ENCODE measurements around the gene GART. TPM values are rescaled to one million over a fixed set of nuclear protein-coding genes. Genes with fewer than 3 reads are reported as not detected.
A peak's percentile ranks its signal among the peaks of the same experiment; 100 is the strongest.

GART gene
- total RNA-seq, 1 donor from 2014 or later = 139 TPM

DNA sequence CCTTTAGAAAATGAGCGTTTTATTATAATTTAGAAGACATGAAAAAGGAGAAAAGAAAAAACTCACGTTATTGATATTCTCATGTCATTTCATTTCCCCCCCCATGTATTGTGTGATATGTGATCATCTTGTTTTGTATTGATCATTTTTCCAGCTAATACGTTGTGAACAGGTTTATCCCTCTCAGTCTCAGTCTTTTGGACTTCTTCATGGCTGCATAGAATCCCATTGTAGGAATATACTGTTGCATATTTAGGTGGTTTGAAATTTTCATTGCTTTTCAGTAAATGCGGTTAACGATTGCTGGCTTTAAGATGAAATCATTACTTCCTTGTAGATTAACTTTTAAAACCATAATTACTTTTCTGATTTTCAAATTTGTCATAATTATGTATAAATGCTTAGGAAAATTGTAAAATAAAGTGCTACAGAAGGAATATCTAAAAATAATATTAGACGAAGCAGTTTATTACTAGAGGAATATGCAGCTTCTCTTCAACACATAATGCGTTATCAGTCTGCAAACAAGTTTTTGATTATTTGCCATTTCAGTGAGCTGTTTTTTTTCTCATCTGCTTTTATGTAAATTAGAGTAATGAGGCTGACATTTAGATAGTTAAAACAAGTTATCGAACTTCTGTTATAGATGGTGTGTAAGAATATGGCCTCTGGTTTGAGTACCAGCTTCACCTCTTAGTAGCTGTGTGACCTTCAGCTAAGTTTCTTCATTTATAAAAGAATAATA, 2.7 kb upstream of the GART start:
- H3K9me3 Mint-ChIP-seq = no peaks in the 10 kb centered on the region
- TF ChIP-seq, protein P1, sequence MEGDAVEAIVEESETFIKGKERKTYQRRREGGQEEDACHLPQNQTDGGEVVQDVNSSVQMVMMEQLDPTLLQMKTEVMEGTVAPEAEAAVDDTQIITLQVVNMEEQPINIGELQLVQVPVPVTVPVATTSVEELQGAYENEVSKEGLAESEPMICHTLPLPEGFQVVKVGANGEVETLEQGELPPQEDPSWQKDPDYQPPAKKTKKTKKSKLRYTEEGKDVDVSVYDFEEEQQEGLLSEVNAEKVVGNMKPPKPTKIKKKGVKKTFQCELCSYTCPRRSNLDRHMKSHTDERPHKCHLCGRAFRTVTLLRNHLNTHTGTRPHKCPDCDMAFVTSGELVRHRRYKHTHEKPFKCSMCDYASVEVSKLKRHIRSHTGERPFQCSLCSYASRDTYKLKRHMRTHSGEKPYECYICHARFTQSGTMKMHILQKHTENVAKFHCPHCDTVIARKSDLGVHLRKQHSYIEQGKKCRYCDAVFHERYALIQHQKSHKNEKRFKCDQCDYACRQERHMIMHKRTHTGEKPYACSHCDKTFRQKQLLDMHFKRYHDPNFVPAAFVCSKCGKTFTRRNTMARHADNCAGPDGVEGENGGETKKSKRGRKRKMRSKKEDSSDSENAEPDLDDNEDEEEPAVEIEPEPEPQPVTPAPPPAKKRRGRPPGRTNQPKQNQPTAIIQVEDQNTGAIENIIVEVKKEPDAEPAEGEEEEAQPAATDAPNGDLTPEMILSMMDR (conservative IDR thresholded peaks at IDR 0.05) = no peak
- H3K4me1 Mint-ChIP-seq = peaks cover 31% of the 10 kb centered on the region
- DNase-seq (ENCODE audit: low read depth, low spot score) = no peak
- H3K27me3 Mint-ChIP-seq (ENCODE audit: low read depth) = no peaks in the 10 kb centered on the region
- H3K27ac Mint-ChIP-seq (ENCODE audit: unreplicated experiment) = no peak overlapping the region
- peaks cover 6% of the 10 kb centered on the region for H3K36me3 Mint-ChIP-seq (ENCODE audit: low read depth)
- peak overlapping the region; percentile 93 for H3K4me3 Mint-ChIP-seq

DNA sequence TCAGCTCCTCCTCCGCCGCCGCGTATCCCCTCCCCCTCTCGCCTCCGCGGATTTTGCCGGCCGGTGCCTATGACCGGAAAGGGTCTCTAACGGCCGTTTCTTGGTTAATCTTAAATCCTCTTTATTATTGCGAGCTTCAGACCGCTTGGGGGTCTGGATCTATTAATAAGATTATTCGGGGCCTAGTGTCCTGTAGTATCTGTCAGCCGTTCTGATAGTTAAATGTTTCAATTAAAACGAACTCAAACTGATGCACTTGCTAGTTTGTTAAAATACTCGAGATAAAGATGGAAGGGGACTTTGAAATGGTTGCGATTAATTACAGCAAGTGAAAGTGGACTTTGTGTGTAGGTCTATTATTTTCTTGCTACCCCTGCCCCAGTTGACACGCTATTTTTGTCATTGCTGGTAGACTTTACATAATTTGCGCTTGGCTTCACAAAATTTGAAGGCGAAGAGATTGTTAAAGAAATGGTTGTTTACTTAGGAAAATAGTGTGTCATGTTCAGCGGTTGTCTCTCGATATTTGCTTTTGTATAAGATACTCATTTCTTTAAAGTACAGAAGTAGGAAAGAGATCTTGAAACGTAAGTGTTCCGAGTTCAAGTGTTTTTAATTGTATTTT, 1.7 kb upstream of the GART start:
- H3K36me3 Mint-ChIP-seq (ENCODE audit: low read depth) = no peaks in the 10 kb centered on the region

DNA sequence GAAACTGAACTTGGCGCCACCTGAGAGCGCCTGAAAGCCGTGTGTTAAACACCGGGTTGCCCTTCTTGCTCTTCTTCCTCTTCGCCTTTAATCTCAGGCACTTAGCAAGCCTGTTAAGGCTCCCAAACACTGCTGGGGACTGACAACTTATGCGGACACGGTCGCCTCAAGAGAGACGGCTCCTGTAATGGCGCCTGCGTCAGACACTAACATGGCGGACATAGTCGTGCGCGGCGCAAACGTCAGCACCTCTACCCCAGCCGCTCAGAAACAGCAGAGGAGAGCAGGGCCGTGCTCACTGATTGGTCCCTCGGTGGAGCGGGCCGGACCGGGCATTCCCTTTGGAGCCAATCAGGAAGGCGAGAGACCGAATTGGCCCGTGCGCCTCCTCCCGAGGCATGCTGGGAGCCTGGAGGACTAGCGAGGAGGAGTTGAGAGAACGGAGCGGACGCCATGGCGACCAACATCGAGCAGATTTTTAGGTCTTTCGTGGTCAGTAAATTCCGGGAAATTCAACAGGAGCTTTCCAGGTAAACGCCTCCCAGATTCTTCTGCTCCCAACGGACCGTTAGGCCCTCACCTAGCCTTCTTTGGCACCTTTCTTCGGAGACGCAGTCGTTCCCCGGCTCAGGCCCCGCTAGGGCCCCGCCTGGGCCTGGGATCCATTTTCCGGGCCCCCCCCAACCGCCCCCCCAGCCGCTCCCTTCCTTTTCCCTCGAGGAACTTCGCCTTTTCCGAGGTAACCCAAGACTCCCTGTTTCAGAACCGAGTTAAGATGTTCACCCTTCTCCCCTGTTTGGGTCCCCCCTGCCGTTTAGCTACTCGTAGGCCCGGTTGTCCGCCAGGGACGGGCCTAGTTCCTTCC, 955 bp upstream of the GART start, which contains the start of gene SON:
Gene SON, plus strand, starts transcription at position 399 of the 865 bp plus-strand sequence. Its CDS starts 55 bp downstream, at position 454.
- H3K4me1 Mint-ChIP-seq = peaks cover 31% of the 10 kb centered on the region
- H3K27me3 Mint-ChIP-seq (ENCODE audit: low read depth) = no peaks in the 10 kb centered on the region
- no peaks in the 10 kb centered on the region for H3K36me3 Mint-ChIP-seq (ENCODE audit: low read depth)
- TF ChIP-seq, protein P1 (conservative IDR thresholded peaks at IDR 0.05) = no peak
- H3K9me3 Mint-ChIP-seq = no peaks in the 10 kb centered on the region
- H3K4me3 Mint-ChIP-seq = peak within 1 kb of the TSS; percentile 93
- peak; percentile 92 for DNase-seq (ENCODE audit: low read depth, low spot score)
- H3K27ac Mint-ChIP-seq (ENCODE audit: unreplicated experiment) = peak within 1 kb of the TSS; percentile 99

More for the DNA sequence above, 1.7 kb upstream of the GART start:
- TF ChIP-seq, protein P1 (conservative IDR thresholded peaks at IDR 0.05) = no peak
- Mint-ChIP-seq H3K27ac (ENCODE audit: unreplicated experiment) (peak overlapping the region; percentile 99), H3K27me3 (ENCODE audit: low read depth) (no peaks in the 10 kb centered on the region), H3K4me3 (peak overlapping the region; percentile 93), H3K4me1 (peaks cover 31% of the 10 kb centered on the region), H3K9me3 (no peaks in the 10 kb centered on the region)
- peak; percentile 72 for DNase-seq (ENCODE audit: low read depth, low spot score)

DNA sequence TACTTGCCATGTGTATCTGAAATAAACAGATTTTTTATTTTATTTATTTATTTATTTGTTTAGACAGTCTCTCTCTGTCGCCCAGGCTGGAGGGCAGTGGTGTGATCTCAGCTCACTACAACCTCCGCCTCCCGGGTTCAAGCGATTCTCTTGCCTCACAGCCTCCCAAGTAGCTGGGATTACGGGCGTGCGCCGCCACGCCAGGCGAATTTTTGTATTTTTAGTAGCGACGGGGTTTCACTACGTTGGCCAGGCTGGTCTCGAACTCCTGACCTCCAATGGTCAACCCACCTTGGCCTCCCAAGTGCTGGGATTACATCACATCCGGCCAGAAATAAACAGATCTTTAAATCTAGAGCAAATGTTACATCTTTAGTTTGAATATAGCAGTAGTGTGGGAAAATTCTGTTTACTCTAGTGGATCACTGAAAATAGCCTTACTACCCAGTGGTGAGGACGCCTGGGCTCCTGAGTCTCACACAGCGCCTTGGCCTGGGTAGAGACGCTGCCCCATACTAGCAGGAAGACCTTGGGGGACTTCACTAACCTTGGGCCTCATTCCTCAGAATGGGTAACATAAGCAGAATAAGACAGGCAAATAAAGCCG, 709 bp downstream of the GART start:
- H3K9me3 Mint-ChIP-seq = no peaks in the 10 kb centered on the region
- peak overlapping the region; percentile 93 for H3K4me3 Mint-ChIP-seq
- peaks cover 31% of the 10 kb centered on the region for H3K4me1 Mint-ChIP-seq
- DNase-seq (ENCODE audit: low read depth, low spot score) = no peak
- TF ChIP-seq, protein P1 (conservative IDR thresholded peaks at IDR 0.05) = no peak
- H3K36me3 Mint-ChIP-seq (ENCODE audit: low read depth) = peaks cover 13% of the 10 kb centered on the region
- no peaks in the 10 kb centered on the region for H3K27me3 Mint-ChIP-seq (ENCODE audit: low read depth)
- H3K27ac Mint-ChIP-seq (ENCODE audit: unreplicated experiment) = peak overlapping the region; percentile 69

DNA sequence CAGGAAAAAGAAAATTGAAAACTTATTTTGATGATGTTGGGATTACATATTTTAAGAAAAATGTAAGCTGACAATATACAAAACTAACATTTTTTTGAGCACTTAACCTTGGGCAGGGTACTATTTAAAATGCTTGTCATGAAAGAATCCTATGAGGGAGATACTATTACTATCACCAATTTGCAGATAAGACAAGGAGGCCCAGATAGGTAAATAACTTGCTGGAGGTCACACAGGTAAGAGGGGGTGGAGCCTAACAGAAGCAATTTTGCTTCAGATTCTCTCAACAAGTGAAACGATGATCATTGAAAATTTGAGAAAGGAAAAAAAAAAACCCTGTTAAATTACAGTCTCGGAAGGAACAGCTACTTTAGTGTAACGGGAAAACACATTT, 1.2 kb downstream of the GART start:
- no peaks in the 10 kb centered on the region for H3K9me3 Mint-ChIP-seq
- H3K27ac Mint-ChIP-seq (ENCODE audit: unreplicated experiment) = no peak overlapping the region
- no peaks in the 10 kb centered on the region for H3K27me3 Mint-ChIP-seq (ENCODE audit: low read depth)

More for the DNA sequence above, 1.2 kb downstream of the GART start:
- Mint-ChIP-seq H3K4me1 (peaks cover 27% of the 10 kb centered on the region), H3K36me3 (ENCODE audit: low read depth) (peaks cover 13% of the 10 kb centered on the region), H3K4me3 (peak overlapping the region; percentile 86)
- no peak for DNase-seq (ENCODE audit: low read depth, low spot score)
- TF ChIP-seq, protein P1 (conservative IDR thresholded peaks at IDR 0.05) = no peak

Measured in neural crest cell (in vitro differentiated cells).